Type B pancreatic cell (in vitro differentiated cells): ENCODE results near the gene MEPCE. TPM values are rescaled to one million over a fixed set of nuclear protein-coding genes. Genes with fewer than 3 reads are reported as not detected.
"Not testable (repeated sequence)": the region's sequence is repeated elsewhere in the genome, so short reads cannot be mapped to it uniquely, and the experiment has no call there.

Source experiments
- DNase-seq: peaks from one replicate; pipeline ENCODE4 v3.0.0; 2021; ENCODE audit warnings: mixed read lengths; ENCODE audit not compliant: unreplicated experiment; ENCODE audit errors: extremely low spot score
- H3K27ac Mint-ChIP-seq: 2 replicates; pipeline ENCODE4 v1.8.0; 2021; ENCODE audit warnings: mild to moderate bottlenecking, mixed read lengths
- H3K27me3 Mint-ChIP-seq: 2 replicates; pipeline ENCODE4 v1.8.0; 2021; ENCODE audit warnings: mixed read lengths
- H3K36me3 Mint-ChIP-seq: 2 replicates; pipeline ENCODE4 v1.8.0; 2021; ENCODE audit warnings: mixed read lengths
- H3K4me1 Mint-ChIP-seq: one replicate; pipeline ENCODE4 v1.8.0; 2021; ENCODE audit warnings: mixed read lengths; ENCODE audit not compliant: unreplicated experiment
- H3K4me3 Mint-ChIP-seq: 2 replicates; pipeline ENCODE4 v1.8.0; 2021; ENCODE audit warnings: mild to moderate bottlenecking, mixed read lengths
- H3K9me3 Mint-ChIP-seq: 2 replicates; pipeline ENCODE4 v1.8.0; 2021; ENCODE audit warnings: mixed read lengths
- long read RNA-seq: library from polyadenylated mRNA; unstranded; transcript quantifications from one replicate; pipeline ENCODE4 v2.0.0, GENCODE V29; 2020
- total RNA-seq: library from RNA; stranded (reverse); gene quantifications from 2 replicates; pipeline ENCODE4 v1.2.1, GENCODE V29; 2021; ENCODE audit warnings: low replicate concordance
- TF ChIP-seq, protein P1 (sequence below): fragments of 200-600 bp; sonication (generic); conservative IDR thresholded peaks from 2 replicates; pipeline ENCODE4 v1.5.0; 2021; ENCODE audit warnings: antibody characterized with exemption, mild to moderate bottlenecking

The MEPCE gene, protein sequence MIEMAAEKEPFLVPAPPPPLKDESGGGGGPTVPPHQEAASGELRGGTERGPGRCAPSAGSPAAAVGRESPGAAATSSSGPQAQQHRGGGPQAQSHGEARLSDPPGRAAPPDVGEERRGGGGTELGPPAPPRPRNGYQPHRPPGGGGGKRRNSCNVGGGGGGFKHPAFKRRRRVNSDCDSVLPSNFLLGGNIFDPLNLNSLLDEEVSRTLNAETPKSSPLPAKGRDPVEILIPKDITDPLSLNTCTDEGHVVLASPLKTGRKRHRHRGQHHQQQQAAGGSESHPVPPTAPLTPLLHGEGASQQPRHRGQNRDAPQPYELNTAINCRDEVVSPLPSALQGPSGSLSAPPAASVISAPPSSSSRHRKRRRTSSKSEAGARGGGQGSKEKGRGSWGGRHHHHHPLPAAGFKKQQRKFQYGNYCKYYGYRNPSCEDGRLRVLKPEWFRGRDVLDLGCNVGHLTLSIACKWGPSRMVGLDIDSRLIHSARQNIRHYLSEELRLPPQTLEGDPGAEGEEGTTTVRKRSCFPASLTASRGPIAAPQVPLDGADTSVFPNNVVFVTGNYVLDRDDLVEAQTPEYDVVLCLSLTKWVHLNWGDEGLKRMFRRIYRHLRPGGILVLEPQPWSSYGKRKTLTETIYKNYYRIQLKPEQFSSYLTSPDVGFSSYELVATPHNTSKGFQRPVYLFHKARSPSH
- 27.5 and 36.6 TPM in 2 replicates for total RNA-seq
- long read RNA-seq, transcript MEPCE-201 (4 exons, 3,030 nt): major isoform, 7 of 10 reads
- long read RNA-seq, partial matches to known transcripts: 1 of 10 reads
- long read RNA-seq, other reads (novel, unspliced or antisense): 2 of 10 reads

DNA sequence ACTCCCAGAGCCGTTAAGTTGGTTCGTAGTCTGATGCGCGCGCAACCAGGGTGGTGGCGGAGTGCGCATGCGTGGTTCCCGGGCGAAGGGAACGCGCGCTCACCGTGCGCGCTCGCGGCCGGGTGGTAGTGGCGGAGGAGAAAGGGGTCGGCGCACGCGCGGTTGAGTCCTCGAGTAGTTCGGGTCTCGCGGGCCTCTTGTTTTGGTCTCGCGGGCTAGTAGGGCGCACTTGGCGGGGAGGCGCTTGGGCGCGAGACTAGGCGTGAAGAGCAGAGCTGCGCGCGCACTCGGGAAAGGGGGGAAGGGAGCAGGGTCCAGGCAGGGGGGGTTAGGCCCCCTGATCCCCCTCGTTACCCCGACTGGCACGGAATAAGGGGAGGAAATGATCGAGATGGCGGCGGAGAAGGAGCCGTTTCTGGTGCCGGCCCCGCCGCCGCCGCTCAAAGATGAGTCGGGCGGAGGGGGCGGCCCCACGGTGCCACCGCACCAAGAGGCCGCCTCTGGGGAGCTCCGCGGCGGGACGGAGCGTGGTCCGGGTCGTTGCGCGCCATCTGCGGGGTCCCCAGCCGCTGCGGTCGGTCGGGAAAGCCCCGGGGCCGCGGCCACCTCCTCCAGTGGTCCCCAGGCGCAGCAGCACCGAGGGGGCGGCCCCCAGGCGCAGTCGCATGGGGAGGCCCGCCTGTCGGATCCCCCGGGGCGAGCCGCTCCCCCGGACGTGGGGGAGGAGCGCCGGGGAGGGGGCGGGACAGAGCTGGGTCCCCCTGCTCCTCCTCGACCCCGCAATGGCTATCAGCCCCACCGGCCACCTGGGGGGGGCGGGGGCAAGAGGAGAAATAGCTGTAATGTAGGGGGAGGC is at the start of gene MEPCE:
Gene MEPCE, plus strand, starts transcription at position 195 of the 856 bp plus-strand sequence. Its CDS starts 188 bp downstream, at position 383.
- H3K27ac Mint-ChIP-seq: peak within 1 kb of the TSS; percentile 100
- peak within 1 kb of the TSS; percentile 99 for H3K4me3 Mint-ChIP-seq
- peak; percentile 99 for DNase-seq
- peaks cover 17% of the 10 kb centered on the region for H3K27me3 Mint-ChIP-seq
- TF ChIP-seq, protein P1, sequence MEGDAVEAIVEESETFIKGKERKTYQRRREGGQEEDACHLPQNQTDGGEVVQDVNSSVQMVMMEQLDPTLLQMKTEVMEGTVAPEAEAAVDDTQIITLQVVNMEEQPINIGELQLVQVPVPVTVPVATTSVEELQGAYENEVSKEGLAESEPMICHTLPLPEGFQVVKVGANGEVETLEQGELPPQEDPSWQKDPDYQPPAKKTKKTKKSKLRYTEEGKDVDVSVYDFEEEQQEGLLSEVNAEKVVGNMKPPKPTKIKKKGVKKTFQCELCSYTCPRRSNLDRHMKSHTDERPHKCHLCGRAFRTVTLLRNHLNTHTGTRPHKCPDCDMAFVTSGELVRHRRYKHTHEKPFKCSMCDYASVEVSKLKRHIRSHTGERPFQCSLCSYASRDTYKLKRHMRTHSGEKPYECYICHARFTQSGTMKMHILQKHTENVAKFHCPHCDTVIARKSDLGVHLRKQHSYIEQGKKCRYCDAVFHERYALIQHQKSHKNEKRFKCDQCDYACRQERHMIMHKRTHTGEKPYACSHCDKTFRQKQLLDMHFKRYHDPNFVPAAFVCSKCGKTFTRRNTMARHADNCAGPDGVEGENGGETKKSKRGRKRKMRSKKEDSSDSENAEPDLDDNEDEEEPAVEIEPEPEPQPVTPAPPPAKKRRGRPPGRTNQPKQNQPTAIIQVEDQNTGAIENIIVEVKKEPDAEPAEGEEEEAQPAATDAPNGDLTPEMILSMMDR: no peak
- peaks cover 22% of the 10 kb centered on the region for H3K36me3 Mint-ChIP-seq
- no peaks in the 10 kb centered on the region for H3K9me3 Mint-ChIP-seq
- H3K4me1 Mint-ChIP-seq: peaks cover 30% of the 10 kb centered on the region

DNA sequence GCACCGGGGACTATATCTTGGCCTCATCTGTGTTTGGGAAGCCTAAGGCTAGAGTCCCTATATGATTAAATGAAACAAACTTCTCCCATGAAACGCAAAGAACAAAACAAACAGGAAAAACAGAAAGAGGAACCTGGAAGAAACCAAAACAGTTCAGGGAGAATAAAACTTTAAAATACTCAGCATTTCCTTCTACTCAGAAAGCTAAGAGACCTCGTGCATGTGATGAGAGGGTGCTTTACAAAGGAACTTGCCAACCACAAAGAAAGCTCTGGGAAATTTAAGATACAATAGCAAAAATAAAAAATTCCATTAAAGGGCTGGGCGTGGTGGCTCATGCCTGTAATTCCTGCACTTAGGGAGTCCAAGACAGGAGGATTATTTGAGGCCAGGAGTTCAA is 49.4 kb upstream of the MEPCE start:
- no peaks in the 10 kb centered on the region for H3K9me3 Mint-ChIP-seq
- no peak for DNase-seq
- H3K4me1 Mint-ChIP-seq: no peaks in the 10 kb centered on the region
- H3K27ac Mint-ChIP-seq: no peak overlapping the region
- TF ChIP-seq, protein P1: no peak
- H3K36me3 Mint-ChIP-seq: no peaks in the 10 kb centered on the region
- H3K27me3 Mint-ChIP-seq: peaks cover 3% of the 10 kb centered on the region
- peak overlapping the region; percentile 6 for H3K4me3 Mint-ChIP-seq

DNA sequence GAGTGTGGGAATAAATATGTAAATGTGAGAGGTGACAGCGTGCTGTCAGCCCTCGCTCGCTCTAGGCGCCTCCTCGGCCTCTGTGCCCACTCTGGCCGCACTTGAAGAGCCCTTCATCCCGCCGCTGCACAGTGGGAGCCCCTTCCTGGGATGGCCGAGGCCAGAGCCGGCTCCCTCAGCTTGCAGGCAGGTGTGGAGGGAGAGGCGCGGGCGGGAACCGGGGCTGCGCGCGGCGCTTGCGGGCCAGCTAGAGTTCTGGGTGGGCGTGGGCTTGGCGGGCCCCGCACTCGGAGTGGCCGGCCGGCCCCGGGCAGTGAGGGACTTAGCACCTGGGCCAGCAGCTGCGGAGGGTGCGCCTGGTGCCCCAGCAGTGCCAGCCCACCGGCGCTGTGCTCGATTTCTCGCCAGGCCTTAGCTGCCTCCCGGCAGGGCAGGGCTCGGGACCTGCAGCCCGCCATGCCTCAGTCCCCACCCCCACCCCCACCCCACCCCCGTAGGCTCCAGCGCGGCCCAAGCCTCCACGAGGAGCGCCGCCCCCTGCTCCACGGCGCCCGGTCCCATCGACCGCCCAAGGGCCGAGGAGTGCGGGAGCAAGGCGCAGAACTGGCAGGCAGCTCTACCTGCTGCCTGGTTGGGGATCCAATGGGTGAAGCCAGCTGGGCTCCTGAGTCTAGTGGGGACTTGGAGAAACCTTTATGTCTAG is 47.9 kb upstream of the MEPCE start:
- not testable (repeated sequence) for H3K27me3 Mint-ChIP-seq, DNase-seq, H3K36me3 Mint-ChIP-seq, H3K9me3 Mint-ChIP-seq, H3K4me3 Mint-ChIP-seq, H3K4me1 Mint-ChIP-seq, H3K27ac Mint-ChIP-seq

DNA sequence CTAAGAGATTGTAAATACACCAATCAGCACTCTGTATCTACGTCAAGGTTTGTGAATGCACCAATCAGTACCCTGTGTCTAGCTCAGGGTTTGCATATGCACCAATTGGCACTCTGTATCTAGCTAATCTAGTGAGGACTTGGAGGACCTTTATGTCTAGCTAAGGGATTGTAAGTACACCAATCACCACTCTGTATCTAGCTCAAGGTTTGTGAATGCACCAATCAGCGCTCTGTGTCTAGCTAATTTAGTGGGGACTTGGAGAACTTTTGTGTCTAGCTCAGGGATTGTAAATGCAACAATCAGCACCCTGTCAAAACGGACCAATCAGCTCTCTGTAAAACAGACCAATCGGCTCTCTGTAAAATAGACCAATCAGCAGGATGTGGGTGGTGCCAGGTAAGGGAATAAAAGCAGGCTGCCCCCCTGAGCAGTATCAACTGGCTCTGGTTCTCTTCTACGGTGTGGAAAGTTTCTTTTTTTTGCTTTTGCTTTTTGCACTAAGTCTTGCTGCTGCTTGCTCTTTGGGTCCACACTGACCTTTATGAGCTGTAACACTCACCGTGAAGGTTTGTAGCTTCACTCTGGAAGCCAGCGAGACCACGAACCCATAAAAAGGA is 47.3 kb upstream of the MEPCE start:
- H3K27ac Mint-ChIP-seq, H3K4me1 Mint-ChIP-seq, H3K36me3 Mint-ChIP-seq, H3K9me3 Mint-ChIP-seq, H3K4me3 Mint-ChIP-seq, H3K27me3 Mint-ChIP-seq, DNase-seq: not testable (repeated sequence)

DNA sequence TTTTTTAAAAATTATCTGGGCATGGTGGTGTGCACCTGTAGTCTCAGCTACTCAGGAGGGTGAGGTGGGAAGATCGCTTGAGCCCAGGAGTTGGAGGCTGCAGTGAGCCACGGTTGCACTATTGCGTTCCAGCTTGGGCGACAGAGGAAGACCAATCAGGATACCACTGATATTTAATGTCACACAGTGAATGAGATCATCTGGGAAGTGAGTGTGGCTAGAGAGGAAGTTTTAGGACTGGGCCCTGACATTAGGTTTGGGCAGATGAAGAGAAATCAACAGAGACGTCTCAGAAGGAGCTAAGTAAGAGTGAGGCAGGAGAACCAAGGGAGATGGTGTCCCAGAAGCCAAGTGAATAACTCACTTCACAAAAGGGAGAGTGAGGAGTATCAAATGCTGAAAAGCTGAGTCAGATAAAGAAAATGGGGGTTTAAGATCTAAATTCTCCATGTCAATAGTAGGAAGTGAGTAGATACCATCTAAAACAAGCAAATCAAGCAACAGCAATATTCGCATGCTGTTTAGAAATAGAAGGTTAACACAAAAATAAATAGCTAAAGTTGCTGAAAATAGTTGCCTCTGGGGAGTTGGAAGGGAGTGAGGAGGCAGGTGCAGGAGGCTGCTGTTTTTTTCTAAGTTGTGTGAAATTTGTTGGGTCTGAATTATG is 44.9 kb upstream of the MEPCE start:
- Mint-ChIP-seq H3K36me3 (no peaks in the 10 kb centered on the region), H3K4me1 (no peaks in the 10 kb centered on the region), H3K27ac (no peak overlapping the region), H3K9me3 (no peaks in the 10 kb centered on the region), H3K27me3 (peaks cover 3% of the 10 kb centered on the region), H3K4me3 (no peak overlapping the region)
- TF ChIP-seq, protein P1: no peak
- no peak for DNase-seq
